ENCODE data around the gene PLD1.

DNA sequence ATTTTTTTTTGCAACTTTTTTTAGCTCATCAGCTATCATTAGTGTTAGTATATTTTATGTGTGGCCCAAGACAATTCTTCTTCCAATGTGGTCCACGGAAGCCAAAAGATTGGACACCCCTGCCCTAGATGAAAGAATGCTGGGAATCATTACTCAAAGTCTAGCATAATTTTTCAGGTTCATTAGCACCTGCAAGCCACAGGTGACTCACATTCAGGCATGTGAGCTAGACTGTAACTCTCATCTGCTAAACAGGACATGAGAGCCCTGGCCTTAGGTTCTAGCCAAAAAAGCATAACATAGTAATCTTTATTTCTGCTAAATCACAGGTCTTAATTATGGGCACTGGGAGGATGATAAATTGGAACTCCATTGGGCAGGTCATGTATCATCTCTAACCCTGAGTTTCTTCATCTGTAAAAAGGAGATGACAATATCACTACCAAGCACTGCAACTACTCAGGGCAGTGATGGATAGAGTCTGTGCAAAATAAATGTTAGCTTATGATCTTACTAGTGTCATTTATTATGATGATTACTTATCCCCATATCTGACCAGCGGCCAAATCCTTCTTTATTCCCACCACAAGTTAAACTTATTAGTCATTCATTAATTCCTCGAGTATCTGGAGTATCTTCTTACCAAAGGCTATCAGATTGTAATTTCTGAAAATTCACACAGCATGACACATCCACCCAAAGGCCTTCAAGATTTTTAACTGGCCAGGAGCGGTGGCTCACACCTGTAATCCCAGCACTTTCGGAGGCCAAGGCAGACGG is 125.0 kb downstream of the PLD1 start:
- TF ChIP-seq, protein P1, sequence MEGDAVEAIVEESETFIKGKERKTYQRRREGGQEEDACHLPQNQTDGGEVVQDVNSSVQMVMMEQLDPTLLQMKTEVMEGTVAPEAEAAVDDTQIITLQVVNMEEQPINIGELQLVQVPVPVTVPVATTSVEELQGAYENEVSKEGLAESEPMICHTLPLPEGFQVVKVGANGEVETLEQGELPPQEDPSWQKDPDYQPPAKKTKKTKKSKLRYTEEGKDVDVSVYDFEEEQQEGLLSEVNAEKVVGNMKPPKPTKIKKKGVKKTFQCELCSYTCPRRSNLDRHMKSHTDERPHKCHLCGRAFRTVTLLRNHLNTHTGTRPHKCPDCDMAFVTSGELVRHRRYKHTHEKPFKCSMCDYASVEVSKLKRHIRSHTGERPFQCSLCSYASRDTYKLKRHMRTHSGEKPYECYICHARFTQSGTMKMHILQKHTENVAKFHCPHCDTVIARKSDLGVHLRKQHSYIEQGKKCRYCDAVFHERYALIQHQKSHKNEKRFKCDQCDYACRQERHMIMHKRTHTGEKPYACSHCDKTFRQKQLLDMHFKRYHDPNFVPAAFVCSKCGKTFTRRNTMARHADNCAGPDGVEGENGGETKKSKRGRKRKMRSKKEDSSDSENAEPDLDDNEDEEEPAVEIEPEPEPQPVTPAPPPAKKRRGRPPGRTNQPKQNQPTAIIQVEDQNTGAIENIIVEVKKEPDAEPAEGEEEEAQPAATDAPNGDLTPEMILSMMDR (IDR thresholded peaks at IDR 0.05; ENCODE audit: low read depth, low read length) = no peak
- TF ChIP-seq MAX (IDR thresholded peaks at IDR 0.05; ENCODE audit: low read depth, low read length) (no peak), POLR2A (IDR thresholded peaks at IDR 0.05; ENCODE audit: extremely low read depth, insufficient read length) (no peak)

Measured in NB4 (cell line).